Neuron (in vitro differentiated cells): ENCODE data around the gene TLDC2.
"Not testable (repeated sequence)": the region's sequence is repeated elsewhere in the genome, so short reads cannot be mapped to it uniquely, and the experiment has no call there.

Experiments used
- H2AFZ ChIP-seq: one replicate; pipeline ENCODE4 v1.6.1; 2013; ENCODE audit warnings: low read depth, mild to moderate bottlenecking, inconsistent platforms, low read length, moderate library complexity
- H3K27me3 ChIP-seq: one replicate; pipeline ENCODE4 v1.6.1; 2013; ENCODE audit warnings: low read length; ENCODE audit not compliant: insufficient read depth
- H3K36me3 ChIP-seq: one replicate; pipeline ENCODE4 v1.6.1; 2013; ENCODE audit warnings: low read length; ENCODE audit not compliant: insufficient read depth
- H3K4me1 ChIP-seq: one replicate; pipeline ENCODE4 v1.6.1; 2013; ENCODE audit warnings: low read length; ENCODE audit not compliant: insufficient read depth
- H3K4me3 ChIP-seq: 2 replicates; pipeline ENCODE4 v1.5.1; 2013; ENCODE audit warnings: mild to moderate bottlenecking, low read length, moderate library complexity
- H3K9me3 ChIP-seq: one replicate; pipeline ENCODE4 v1.6.1; 2013; ENCODE audit warnings: low read length

Gene TLDC2

GRCh38 chr20:36866164-36866563 is 9.8 kb upstream of the TLDC2 start:
- Histone ChIP-seq H2AFZ (no peak overlapping the region), H3K4me3 (no peak overlapping the region), H3K9me3 (no peaks in the 10 kb centered on the region), H3K4me1 (peaks cover 13% of the 10 kb centered on the region), H3K27me3 (peaks cover 14% of the 10 kb centered on the region), H3K36me3 (no peaks in the 10 kb centered on the region)

GRCh38 chr20:36866681-36867495 is 9.1 kb upstream of the TLDC2 start:
- Histone ChIP-seq H3K36me3 (no peaks in the 10 kb centered on the region), H2AFZ (no peak overlapping the region), H3K4me3 (no peak overlapping the region), H3K9me3 (no peaks in the 10 kb centered on the region), H3K4me1 (peaks cover 5% of the 10 kb centered on the region), H3K27me3 (peaks cover 14% of the 10 kb centered on the region)

- Histone ChIP-seq H3K4me1 (no peaks in the 10 kb centered on the region), H2AFZ (no peak overlapping the region), H3K4me3 (no peak overlapping the region), H3K9me3 (no peaks in the 10 kb centered on the region), H3K27me3 (no peaks in the 10 kb centered on the region), H3K36me3 (no peaks in the 10 kb centered on the region)
Measured at GRCh38 chr20:36871640-36872570, 4.0 kb upstream of the TLDC2 start.

- no peaks in the 10 kb centered on the region for H3K4me1 ChIP-seq
- no peaks in the 10 kb centered on the region for H3K9me3 ChIP-seq
Measured at GRCh38 chr20:36872852-36873251, 3.1 kb upstream of the TLDC2 start.

GRCh38 chr20:36873498-36874189 is 2.3 kb upstream of the TLDC2 start:
- H3K36me3 ChIP-seq, result no peaks in the 10 kb centered on the region
- H3K27me3 ChIP-seq, result peaks cover 3% of the 10 kb centered on the region
- H2AFZ ChIP-seq, result no peak overlapping the region
- no peak overlapping the region for H3K4me3 ChIP-seq
- no peaks in the 10 kb centered on the region for H3K9me3 ChIP-seq
- no peaks in the 10 kb centered on the region for H3K4me1 ChIP-seq

More at GRCh38 chr20:36872852-36873251, 3.1 kb upstream of the TLDC2 start:
- H3K27me3 ChIP-seq, result peaks cover 1% of the 10 kb centered on the region
- H3K36me3 ChIP-seq, result no peaks in the 10 kb centered on the region
- no peak overlapping the region for H2AFZ ChIP-seq
- no peak overlapping the region for H3K4me3 ChIP-seq

- H3K4me1 ChIP-seq, H2AFZ ChIP-seq, H3K4me3 ChIP-seq, H3K9me3 ChIP-seq, H3K27me3 ChIP-seq, H3K36me3 ChIP-seq: not testable (repeated sequence)
Measured at GRCh38 chr20:36875093-36875492, 845 bp upstream of the TLDC2 start.

GRCh38 chr20:36876473-36876833 is 515 bp downstream of the TLDC2 start:
- H3K36me3 ChIP-seq, result no peaks in the 10 kb centered on the region
- H3K9me3 ChIP-seq, result no peaks in the 10 kb centered on the region
- no peak overlapping the region for H3K4me3 ChIP-seq
- no peaks in the 10 kb centered on the region for H3K4me1 ChIP-seq
- no peak overlapping the region for H2AFZ ChIP-seq
- H3K27me3 ChIP-seq, result peaks cover 3% of the 10 kb centered on the region

- Histone ChIP-seq H2AFZ (no peak overlapping the region), H3K4me1 (no peaks in the 10 kb centered on the region), H3K9me3 (no peaks in the 10 kb centered on the region), H3K4me3 (no peak overlapping the region), H3K27me3 (peaks cover 3% of the 10 kb centered on the region), H3K36me3 (no peaks in the 10 kb centered on the region)
Measured at GRCh38 chr20:36878941-36879340, 3.0 kb downstream of the TLDC2 start.

GRCh38 chr20:36880741-36881250 is 4.9 kb downstream of the TLDC2 start:
- H3K4me3 ChIP-seq, result no peak overlapping the region
- H3K9me3 ChIP-seq, result no peaks in the 10 kb centered on the region
- H3K27me3 ChIP-seq, result peaks cover 3% of the 10 kb centered on the region
- no peak overlapping the region for H2AFZ ChIP-seq
- no peaks in the 10 kb centered on the region for H3K36me3 ChIP-seq
- no peaks in the 10 kb centered on the region for H3K4me1 ChIP-seq

GRCh38 chr20:36881331-36881730 is 5.4 kb downstream of the TLDC2 start:
- Histone ChIP-seq H3K4me3 (no peak overlapping the region), H2AFZ (no peak overlapping the region), H3K27me3 (peaks cover 3% of the 10 kb centered on the region), H3K36me3 (no peaks in the 10 kb centered on the region), H3K9me3 (no peaks in the 10 kb centered on the region), H3K4me1 (no peaks in the 10 kb centered on the region)

GRCh38 chr20:36881888-36882287 is 6.0 kb downstream of the TLDC2 start:
- H3K27me3 ChIP-seq, result peaks cover 3% of the 10 kb centered on the region
- no peaks in the 10 kb centered on the region for H3K4me1 ChIP-seq
- no peak overlapping the region for H3K4me3 ChIP-seq
- no peak overlapping the region for H2AFZ ChIP-seq
- H3K36me3 ChIP-seq, result no peaks in the 10 kb centered on the region
- no peaks in the 10 kb centered on the region for H3K9me3 ChIP-seq

GRCh38 chr20:36883977-36884535 is 8.1 kb downstream of the TLDC2 start:
- Histone ChIP-seq H3K4me3 (no peak overlapping the region), H3K27me3 (no peaks in the 10 kb centered on the region), H3K9me3 (no peaks in the 10 kb centered on the region), H3K36me3 (no peaks in the 10 kb centered on the region), H3K4me1 (no peaks in the 10 kb centered on the region), H2AFZ (no peak overlapping the region)
